Activated naive CD8-positive, alpha-beta T cell treated with anti-CD3 and anti-CD28 coated beads, Interleukin-2, amount 10 ng/mL, durations not matched to agents 7 days and 5 days (primary cell): Measurements from ENCODE around the gene RRAGB. TPM values are rescaled to one million over a fixed set of nuclear protein-coding genes. Genes with fewer than 3 reads are reported as not detected.
"Not testable (repeated sequence)": the region's sequence is repeated elsewhere in the genome, so short reads cannot be mapped to it uniquely, and the experiment has no call there.

Source experiments
- ATAC-seq: fragments of 150-1000 bp; cut with Tn5 transposase; one replicate; pipeline ENCODE4 v1.10.0; 2021; ENCODE audit warnings: low read depth, moderate library complexity
- POLR2A ChIA-PET: fragments of 350-600 bp; sonication (Branson Sonifier 250); formaldehyde crosslinking; loops from one replicate; lab custom pipeline; 2021; ENCODE audit warnings: antibody characterized with exemption; lab: Charles Lee
- DNase-seq: peaks from one replicate; pipeline ENCODE4 v3.0.0; 2021
- H3K27ac Mint-ChIP-seq: one replicate; pipeline ENCODE4 v1.8.0; 2022; ENCODE audit warnings: mild to moderate bottlenecking, mixed read lengths
- H3K27me3 Mint-ChIP-seq: one replicate; pipeline ENCODE4 v1.8.0; 2022; ENCODE audit warnings: mild to moderate bottlenecking, moderate library complexity, mixed read lengths
- H3K36me3 Mint-ChIP-seq: one replicate; pipeline ENCODE4 v1.8.0; 2021; ENCODE audit warnings: mild to moderate bottlenecking, mixed read lengths
- H3K4me1 Mint-ChIP-seq: one replicate; pipeline ENCODE4 v1.8.0; 2021; ENCODE audit warnings: mixed read lengths
- H3K4me3 Mint-ChIP-seq: one replicate; pipeline ENCODE4 v1.8.0; 2022; ENCODE audit warnings: mild to moderate bottlenecking, moderate library complexity, mixed read lengths
- H3K9me3 Mint-ChIP-seq: one replicate; pipeline ENCODE4 v1.8.0; 2021; ENCODE audit warnings: mixed read lengths
- total RNA-seq, 2 experiments: library from RNA; stranded (reverse); gene quantifications; one replicate each; pipeline ENCODE4 v1.2.3, GENCODE V29; 2021

Gene RRAGB
- total RNA-seq = 10 to 100 TPM; 10.5 to 13.3 TPM

- Mint-ChIP-seq H3K4me3 (peak within 1 kb of the TSS; percentile 88), H3K36me3 (peaks cover 11% of the 10 kb centered on the region), H3K4me1 (peaks cover 17% of the 10 kb centered on the region), H3K9me3 (no peaks in the 10 kb centered on the region), H3K27ac (peak within 1 kb of the TSS; percentile 89), H3K27me3 (no peaks in the 10 kb centered on the region)
- POLR2A ChIA-PET = interaction anchor here (0.5 to 1.6 kb wide), 4 partner anchors 191 to 266 kb away, joined by 3 to 11 read pairs (median 8); partner anchors contain the start of gene MAGEH1
- ATAC-seq (peak; percentile 98), DNase-seq (peak; percentile 87)
These were observed at the start of gene RRAGB for GRCh38 chrX:55717521-55718497. RRAGB (plus strand) TSS chrX:55717749; CDS start chrX:55718328, 579 bp downstream.

- peaks cover 12% of the 10 kb centered on the region for H3K9me3 Mint-ChIP-seq
- no peaks in the 10 kb centered on the region for H3K36me3 Mint-ChIP-seq
- H3K27me3 Mint-ChIP-seq = no peaks in the 10 kb centered on the region
- DNase-seq (no peak), ATAC-seq (no peak)
- H3K4me3 Mint-ChIP-seq = no peak overlapping the region
- POLR2A ChIA-PET = no interaction called here
- H3K4me1 Mint-ChIP-seq = no peaks in the 10 kb centered on the region
- no peak overlapping the region for H3K27ac Mint-ChIP-seq
These were observed 49.5 kb upstream of the RRAGB start for GRCh38 chrX:55668084-55668483.

- H3K4me1 Mint-ChIP-seq, H3K4me3 Mint-ChIP-seq, ATAC-seq, DNase-seq, H3K9me3 Mint-ChIP-seq, H3K27ac Mint-ChIP-seq, H3K27me3 Mint-ChIP-seq, H3K36me3 Mint-ChIP-seq, POLR2A ChIA-PET: not testable (repeated sequence)
These were observed 29.0 kb upstream of the RRAGB start for GRCh38 chrX:55688579-55688978.

GRCh38 chrX:55695227-55696018, 22.1 kb upstream of the RRAGB start:
- Mint-ChIP-seq H3K27ac (peak overlapping the region; percentile 77), H3K36me3 (no peaks in the 10 kb centered on the region), H3K27me3 (no peaks in the 10 kb centered on the region), H3K4me1 (peaks cover 14% of the 10 kb centered on the region), H3K9me3 (peaks cover 3% of the 10 kb centered on the region), H3K4me3 (peak overlapping the region; percentile 58)
- POLR2A ChIA-PET = no interaction called here
- ATAC-seq (peak; percentile 79), DNase-seq (no peak)

- DNase-seq (no peak), ATAC-seq (no peak)
- no peaks in the 10 kb centered on the region for H3K36me3 Mint-ChIP-seq
- no peaks in the 10 kb centered on the region for H3K9me3 Mint-ChIP-seq
- no peak overlapping the region for H3K27ac Mint-ChIP-seq
- H3K4me3 Mint-ChIP-seq = no peak overlapping the region
- H3K27me3 Mint-ChIP-seq = no peaks in the 10 kb centered on the region
- H3K4me1 Mint-ChIP-seq = peaks cover 14% of the 10 kb centered on the region
- POLR2A ChIA-PET = no interaction called here
These were observed 20.2 kb upstream of the RRAGB start for GRCh38 chrX:55697381-55697780.

GRCh38 chrX:55702671-55703070, 14.9 kb upstream of the RRAGB start:
- Mint-ChIP-seq H3K9me3 (no peaks in the 10 kb centered on the region), H3K27me3 (no peaks in the 10 kb centered on the region), H3K36me3 (peaks cover 6% of the 10 kb centered on the region), H3K4me1 (peaks cover 21% of the 10 kb centered on the region), H3K4me3 (no peak overlapping the region), H3K27ac (no peak overlapping the region)
- POLR2A ChIA-PET = no interaction called here
- no peak for DNase-seq
- no peak for ATAC-seq

- DNase-seq, H3K27ac Mint-ChIP-seq, ATAC-seq, H3K9me3 Mint-ChIP-seq, POLR2A ChIA-PET, H3K36me3 Mint-ChIP-seq, H3K27me3 Mint-ChIP-seq, H3K4me3 Mint-ChIP-seq: not testable (repeated sequence)
- peaks cover 21% of the 10 kb centered on the region for H3K4me1 Mint-ChIP-seq
These were observed 14.1 kb upstream of the RRAGB start for GRCh38 chrX:55703436-55703835.

GRCh38 chrX:55705066-55705465, 12.5 kb upstream of the RRAGB start:
- H3K9me3 Mint-ChIP-seq, DNase-seq, H3K27me3 Mint-ChIP-seq, ATAC-seq, POLR2A ChIA-PET, H3K36me3 Mint-ChIP-seq: not testable (repeated sequence)
- H3K4me1 Mint-ChIP-seq = peaks cover 17% of the 10 kb centered on the region
- H3K4me3 Mint-ChIP-seq = peak overlapping the region; percentile 71
- peak overlapping the region; percentile 69 for H3K27ac Mint-ChIP-seq

- no peak for DNase-seq
- peaks cover 10% of the 10 kb centered on the region for H3K4me1 Mint-ChIP-seq
- H3K36me3 Mint-ChIP-seq = peaks cover 7% of the 10 kb centered on the region
- POLR2A ChIA-PET = no interaction called here
- H3K9me3 Mint-ChIP-seq = no peaks in the 10 kb centered on the region
- no peak overlapping the region for H3K27ac Mint-ChIP-seq
- no peak for ATAC-seq
- H3K4me3 Mint-ChIP-seq = no peak overlapping the region
- no peaks in the 10 kb centered on the region for H3K27me3 Mint-ChIP-seq
These were observed 7.8 kb upstream of the RRAGB start for GRCh38 chrX:55709735-55710134.

- Mint-ChIP-seq H3K4me3 (no peak overlapping the region), H3K9me3 (no peaks in the 10 kb centered on the region), H3K36me3 (peaks cover 2% of the 10 kb centered on the region), H3K27ac (no peak overlapping the region), H3K4me1 (peaks cover under 1% of the 10 kb centered on the region), H3K27me3 (no peaks in the 10 kb centered on the region)
- DNase-seq (no peak), ATAC-seq (no peak)
- POLR2A ChIA-PET = no interaction called here
These were observed 6.8 kb upstream of the RRAGB start for GRCh38 chrX:55710701-55711100.

GRCh38 chrX:55713631-55714030, 3.9 kb upstream of the RRAGB start:
- ATAC-seq (no peak), DNase-seq (no peak)
- H3K4me3 Mint-ChIP-seq = no peak overlapping the region
- H3K27me3 Mint-ChIP-seq = no peaks in the 10 kb centered on the region
- H3K9me3 Mint-ChIP-seq = no peaks in the 10 kb centered on the region
- peaks cover 9% of the 10 kb centered on the region for H3K4me1 Mint-ChIP-seq
- POLR2A ChIA-PET = no interaction called here
- H3K27ac Mint-ChIP-seq = no peak overlapping the region
- H3K36me3 Mint-ChIP-seq = no peaks in the 10 kb centered on the region

- ATAC-seq (no peak), DNase-seq (no peak)
- Mint-ChIP-seq H3K27ac (no peak overlapping the region), H3K4me3 (no peak overlapping the region), H3K9me3 (no peaks in the 10 kb centered on the region), H3K36me3 (no peaks in the 10 kb centered on the region), H3K27me3 (no peaks in the 10 kb centered on the region), H3K4me1 (peaks cover 9% of the 10 kb centered on the region)
- POLR2A ChIA-PET = no interaction called here
These were observed 3.4 kb upstream of the RRAGB start for GRCh38 chrX:55714161-55714560.

- Mint-ChIP-seq H3K27ac (no peak overlapping the region), H3K4me1 (peaks cover 11% of the 10 kb centered on the region), H3K27me3 (no peaks in the 10 kb centered on the region), H3K9me3 (no peaks in the 10 kb centered on the region), H3K36me3 (no peaks in the 10 kb centered on the region), H3K4me3 (no peak overlapping the region)
- POLR2A ChIA-PET = no interaction called here
- DNase-seq = no peak
- no peak for ATAC-seq
These were observed 1.7 kb upstream of the RRAGB start for GRCh38 chrX:55715847-55716246.
